ENCODE data around the gene CMC2.

The CMC2 gene

DNA sequence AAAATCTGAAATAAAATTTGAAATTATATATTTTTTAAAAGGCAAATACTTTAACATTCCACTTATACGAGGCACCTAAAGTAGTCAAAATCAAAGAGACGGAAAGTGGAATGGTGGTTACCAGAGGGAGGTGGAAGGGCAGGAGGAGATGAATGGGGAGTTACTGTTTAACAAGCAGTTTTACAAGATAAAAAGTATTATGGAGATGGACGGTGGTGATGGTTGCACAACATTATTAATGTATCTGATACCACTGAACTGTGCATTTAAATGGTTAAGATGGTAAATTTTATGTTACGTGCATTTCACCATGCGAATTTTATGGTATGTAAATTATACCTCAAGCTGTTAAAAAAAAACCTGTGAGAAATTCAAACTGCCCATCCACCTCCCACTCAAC, 5.4 kb downstream of the CMC2 start:
- no peak for DNase-seq

DNA sequence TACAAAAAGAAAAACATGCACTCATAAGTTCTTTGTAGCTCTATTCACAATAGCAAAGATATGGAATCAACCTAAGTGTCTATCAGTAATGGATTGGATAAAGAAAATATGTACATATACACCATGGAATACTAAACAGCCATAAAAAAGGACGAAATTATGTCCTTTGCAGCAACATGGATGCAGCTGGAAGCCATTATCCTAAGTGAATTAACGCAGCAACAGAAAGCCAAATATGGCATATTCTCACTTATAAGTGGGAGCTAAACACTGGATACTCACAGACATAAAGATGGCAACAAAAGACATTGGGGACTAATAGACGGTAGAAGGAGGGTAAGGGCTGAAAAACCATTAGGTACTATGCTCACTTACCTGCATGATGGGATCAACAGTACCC, 5.8 kb downstream of the CMC2 start:
- no peak for DNase-seq

GRCh38 chr16:80997964-80998620, 8.6 kb downstream of the CMC2 start:
- no peak for DNase-seq

- DNase-seq, result no peak
Measured at GRCh38 chr16:80997139-80997798, 9.4 kb downstream of the CMC2 start.

DNA sequence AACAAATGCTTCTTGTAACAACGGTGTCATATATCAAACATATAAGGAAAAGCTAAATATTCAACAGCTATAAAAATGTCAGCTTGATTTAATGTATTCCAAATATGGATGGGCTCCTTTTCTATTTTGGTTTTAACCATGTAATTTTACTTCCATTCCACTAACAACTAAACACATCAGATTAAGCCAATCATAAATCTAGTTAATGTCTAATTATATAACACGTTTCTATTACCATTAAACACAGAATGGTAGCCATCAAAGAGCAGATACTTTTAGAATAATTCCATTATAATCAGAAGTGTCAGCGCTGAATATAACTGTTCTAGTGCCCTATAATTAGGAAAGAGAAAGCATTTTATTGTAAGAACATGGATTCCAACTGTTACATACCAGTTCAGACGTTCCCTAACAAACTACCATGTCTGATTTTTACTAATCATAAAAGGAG, 10.0 kb downstream of the CMC2 start:
- DNase-seq, result no peak

DNA sequence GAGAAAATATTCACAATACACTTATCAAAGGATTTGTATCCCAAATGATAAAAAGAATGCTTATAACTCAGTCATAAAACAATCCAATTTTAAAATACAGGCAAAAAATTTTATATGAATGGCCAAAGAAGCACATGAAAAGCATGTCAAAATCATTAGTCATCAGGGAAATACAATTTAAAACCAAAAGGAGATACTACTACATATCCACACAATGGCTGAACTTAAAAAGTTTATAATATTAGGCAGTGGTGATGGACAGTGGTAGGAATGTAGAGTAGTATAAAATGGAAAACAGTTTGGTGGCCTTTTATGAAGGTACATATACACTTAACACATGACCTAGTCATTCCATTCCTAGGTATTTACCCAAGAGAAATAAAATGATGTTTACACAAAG, 12.2 kb downstream of the CMC2 start:
- DNase-seq, result no peak

GRCh38 chr16:80993834-80994233, 12.9 kb downstream of the CMC2 start:
- no peak for DNase-seq

DNA sequence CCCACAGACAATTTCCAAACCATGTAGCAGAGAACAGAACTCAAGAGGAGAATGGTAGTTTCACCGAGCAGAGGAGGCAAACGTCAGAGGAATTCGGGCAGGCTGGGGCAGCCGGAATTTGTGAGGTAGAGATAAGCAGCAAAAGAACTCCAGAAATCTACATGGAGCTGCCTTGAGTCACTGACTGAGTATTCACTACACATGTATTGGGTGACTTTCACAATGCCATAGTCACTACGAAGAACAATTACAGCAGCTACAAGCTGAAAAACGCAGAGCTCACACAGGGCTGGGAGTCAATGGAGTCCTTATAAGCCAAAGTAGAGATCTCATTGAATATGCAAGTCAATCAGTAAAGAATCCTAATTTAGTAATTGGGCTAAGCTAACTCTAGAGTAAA, 13.4 kb downstream of the CMC2 start:
- DNase-seq, result no peak

- DNase-seq, result no peak
Measured at GRCh38 chr16:80992676-80993293, 13.9 kb downstream of the CMC2 start.

GRCh38 chr16:80991792-80992430, 14.8 kb downstream of the CMC2 start:
- no peak for DNase-seq

GRCh38 chr16:80990978-80991377, 15.7 kb downstream of the CMC2 start:
- DNase-seq, result no peak

DNA sequence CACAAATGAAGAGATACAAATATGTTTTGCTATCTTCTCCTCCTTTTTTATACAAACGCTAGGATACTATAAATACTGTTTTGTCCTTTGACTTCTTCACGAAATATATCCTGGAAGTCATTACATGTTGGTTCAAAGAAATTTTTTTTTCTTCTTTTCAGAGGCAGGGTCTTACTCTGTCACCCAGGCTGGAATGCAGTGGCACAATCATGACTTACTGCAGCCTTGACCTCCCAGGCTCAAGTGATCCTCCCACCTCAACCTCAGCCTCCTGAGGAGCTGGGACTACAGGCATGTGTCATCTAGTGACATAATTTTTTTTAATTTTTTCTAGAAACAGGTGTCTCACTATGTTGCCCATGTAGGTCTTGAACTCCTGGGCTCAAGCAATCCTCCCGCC, 16.1 kb downstream of the CMC2 start:
- DNase-seq, result no peak

DNA sequence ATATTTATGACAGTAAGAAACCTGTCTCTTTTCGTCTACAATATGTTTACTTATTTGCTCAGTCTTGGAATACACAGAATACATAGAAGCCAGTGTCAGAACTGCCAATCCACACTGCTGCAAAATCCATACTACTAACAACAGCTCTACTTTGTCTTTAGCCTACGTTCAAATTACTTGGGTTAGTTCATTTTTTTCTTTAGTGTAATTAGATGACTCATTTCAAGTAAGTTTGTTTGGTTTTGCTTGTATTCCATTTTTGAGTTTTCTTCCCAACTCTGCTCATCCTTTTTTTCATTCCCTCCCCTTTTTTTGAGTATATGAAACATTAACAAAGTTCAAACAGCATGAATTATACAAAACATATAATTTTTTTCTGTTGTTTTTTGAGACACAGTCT, 16.9 kb downstream of the CMC2 start:
- no peak for DNase-seq

DNA sequence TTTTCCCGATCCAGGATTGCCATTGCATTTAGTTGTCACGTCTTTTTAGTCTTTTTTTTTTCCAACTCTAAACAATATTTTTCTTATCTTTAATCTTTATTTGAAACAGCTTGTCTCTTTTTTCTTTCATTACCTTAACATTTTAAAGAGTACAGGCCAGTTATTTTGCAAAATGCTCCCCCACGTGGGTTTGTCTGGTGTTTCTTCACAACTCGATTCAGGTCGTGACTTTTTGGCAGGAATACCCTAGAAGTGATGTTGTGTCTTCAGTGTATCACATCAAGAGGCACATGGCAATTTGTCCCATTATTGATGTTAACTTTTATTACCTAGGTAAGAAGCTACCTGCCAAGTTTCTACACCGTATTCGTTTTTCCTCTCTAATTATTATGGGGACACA, 17.9 kb downstream of the CMC2 start:
- DNase-seq, result no peak

DNA sequence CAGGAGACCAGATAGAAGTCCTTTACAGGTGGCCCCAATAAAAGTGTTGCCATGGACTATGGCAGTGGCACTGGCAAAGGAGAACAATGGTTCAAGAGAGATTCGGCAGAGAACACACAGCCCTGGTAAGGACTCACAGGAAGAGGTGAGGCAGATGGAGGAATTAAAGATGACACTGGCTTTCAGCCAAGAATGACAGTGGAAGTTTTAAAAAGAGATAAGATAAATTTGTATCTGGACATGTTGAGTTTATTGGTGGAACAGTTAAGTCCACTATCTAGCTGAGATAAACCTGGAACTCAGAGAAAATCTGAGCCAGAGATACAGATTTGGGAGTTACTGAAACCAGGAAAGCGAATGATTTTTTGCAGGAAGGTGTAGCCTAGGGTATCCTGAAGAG, 20.1 kb downstream of the CMC2 start:
- no peak for DNase-seq

DNA sequence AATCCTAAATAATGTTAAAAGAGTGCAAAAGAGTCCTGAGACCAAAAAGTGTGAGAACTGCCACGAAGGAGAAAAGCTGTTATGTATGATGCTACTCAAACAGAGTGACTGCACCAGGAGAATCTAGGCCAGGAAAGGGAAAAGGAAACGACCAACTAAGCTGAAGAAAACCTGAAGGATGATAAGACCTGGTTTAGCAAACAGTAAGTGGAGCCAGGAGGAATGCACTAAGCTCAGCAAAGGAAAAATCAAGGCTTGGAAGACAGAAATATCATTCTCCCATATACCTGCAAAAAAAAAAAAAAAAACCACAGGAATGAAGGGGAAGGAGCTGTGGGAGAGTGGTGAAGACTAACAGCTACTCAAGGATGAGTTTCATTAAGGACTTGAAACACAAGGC, 21.1 kb downstream of the CMC2 start:
- DNase-seq, result no peak

DNA sequence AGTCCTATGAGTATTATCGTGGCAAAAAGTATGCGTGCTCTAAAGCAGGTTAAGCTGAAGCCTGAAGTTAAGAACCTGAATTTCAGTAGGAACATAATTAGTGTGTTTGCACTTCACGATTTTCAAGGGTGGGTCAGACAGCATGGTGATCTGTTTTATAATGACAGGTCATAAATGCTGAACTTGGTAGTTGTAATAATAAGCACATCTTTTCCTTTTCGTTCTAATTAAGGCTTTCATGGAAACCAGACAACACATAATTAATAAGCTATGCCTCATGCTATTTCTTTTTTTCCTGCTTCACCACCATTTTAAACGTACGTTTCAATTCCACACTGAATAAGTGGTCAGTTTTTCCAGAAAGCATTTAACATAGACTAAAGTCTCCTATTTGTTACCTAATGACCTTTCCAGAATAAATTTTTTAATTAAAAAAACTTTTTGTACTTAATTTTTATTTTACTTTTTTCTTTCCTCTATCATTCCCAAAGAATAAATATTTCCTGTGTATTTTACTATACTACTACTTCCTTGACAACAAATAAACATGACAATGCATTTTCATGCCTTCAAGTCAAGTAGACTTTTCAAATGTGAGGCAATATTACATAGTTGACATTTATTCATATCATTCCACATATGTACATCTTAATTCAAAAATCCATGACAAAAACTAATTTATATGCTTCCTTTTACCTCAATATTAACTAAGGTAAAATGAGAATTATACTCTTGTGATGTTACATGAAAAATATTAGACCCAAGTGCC, 22.4 kb downstream of the CMC2 start:
- no peak for DNase-seq

- DNase-seq, result no peak
Measured at GRCh38 chr16:80982646-80983045, 24.0 kb downstream of the CMC2 start.

DNA sequence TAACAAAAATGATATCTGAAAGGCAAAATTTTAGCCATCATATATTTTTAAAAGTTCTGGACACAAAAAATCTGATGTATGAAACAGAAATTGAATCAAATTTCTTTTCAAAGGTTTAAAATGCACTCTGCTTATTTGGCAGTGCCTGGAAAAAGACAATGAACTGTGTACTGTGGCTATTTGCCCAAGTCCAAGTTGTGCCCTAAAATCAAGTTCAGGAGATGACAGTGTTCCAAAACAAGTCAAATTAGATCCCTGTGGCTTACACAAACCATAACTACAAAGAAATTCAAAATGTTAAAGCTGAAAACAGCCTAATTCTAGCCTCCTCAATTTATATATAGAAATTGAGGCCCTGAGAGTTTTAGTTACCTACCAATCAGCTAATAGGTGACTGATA, 25.6 kb downstream of the CMC2 start:
- DNase-seq, result no peak

GRCh38 chr16:80976946-80977345, 29.7 kb downstream of the CMC2 start:
- DNase-seq, result no peak

DNA sequence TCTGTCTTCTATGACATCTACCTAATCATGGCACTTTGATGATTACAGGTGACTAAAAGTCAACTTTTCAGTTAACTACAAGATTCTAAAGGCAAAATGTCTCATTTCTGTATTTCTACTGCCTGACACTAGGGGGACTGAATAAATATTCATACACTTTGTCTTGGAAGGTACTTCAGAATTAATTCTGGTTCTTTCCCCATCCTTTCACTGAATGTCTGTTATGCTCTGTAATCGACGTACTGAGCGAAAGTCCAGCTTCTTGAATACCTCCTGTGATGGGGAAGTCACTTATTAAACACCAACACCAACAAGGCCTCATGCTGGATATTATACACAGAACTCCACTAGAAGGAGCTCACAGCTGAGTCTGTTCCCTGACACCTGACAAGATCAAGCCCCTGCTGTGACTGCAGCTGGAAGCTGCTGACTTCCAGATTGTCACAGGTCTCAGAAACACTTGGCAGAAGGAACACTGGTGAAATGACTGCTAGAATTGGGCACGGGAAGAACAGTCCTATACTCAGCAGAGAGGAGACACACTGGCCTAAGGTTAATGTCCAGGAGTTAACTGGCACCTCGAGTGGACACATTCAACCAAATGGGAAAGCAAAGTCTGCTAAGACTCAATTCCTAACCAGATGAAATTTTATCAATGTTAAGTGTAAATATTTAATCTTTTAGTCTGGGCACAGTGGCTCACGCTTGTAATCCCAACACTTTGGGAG, 31.9 kb downstream of the CMC2 start:
- no peak for DNase-seq

- DNase-seq, result no peak
Measured at GRCh38 chr16:80973991-80974390, 32.7 kb downstream of the CMC2 start.

DNA sequence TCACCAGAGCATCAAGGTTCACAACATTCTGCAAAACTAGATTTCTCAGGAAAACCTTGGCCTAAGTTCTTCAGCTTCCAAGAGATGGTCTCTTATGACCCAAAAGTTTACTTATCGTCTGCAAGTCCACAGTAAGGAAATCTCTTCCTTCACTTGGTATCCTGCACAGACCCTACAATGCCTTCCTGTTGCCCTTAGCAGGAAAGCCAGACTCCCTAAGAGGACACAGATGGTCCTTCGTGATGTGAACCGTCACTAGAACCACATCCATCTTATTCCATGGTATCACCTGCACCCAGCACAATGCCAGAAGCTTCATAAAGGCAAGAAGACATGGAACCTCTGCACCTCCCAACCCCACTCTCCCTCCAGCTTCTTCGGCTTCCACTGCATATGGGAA, 34.1 kb downstream of the CMC2 start:
- no peak for DNase-seq
